H9 (cell line): Measurements from ENCODE around the gene STK25. TPM values are rescaled to one million over a fixed set of nuclear protein-coding genes. Genes with fewer than 3 reads are reported as not detected.

Experiments
- DNase-seq: peaks from one replicate; pipeline ENCODE4 v3.0.0-alpha.2; 2017
- H2AFZ ChIP-seq: one replicate; pipeline ENCODE4 v1.6.1; 2013; ENCODE audit warnings: mild to moderate bottlenecking, low read length, control low read depth, moderate library complexity
- H2AK5ac ChIP-seq: 2 replicates; pipeline ENCODE4 v1.6.1; 2013; ENCODE audit warnings: low read length, control low read depth, mixed read lengths; ENCODE audit not compliant: insufficient read length
- H2BK120ac ChIP-seq: one replicate; pipeline ENCODE4 v1.6.1; 2013; ENCODE audit warnings: low read depth, mild to moderate bottlenecking, low read length, control low read depth, inconsistent platforms; ENCODE audit not compliant: poor library complexity, severe bottlenecking
- H2BK12ac ChIP-seq: 2 replicates; pipeline ENCODE4 v1.6.1; 2013; ENCODE audit warnings: low read length, control low read depth, mixed read lengths, low read depth; ENCODE audit not compliant: insufficient read length
- H2BK15ac ChIP-seq: 2 replicates; pipeline ENCODE4 v1.6.1; 2013; ENCODE audit warnings: low read depth, low read length, control low read depth
- H2BK20ac ChIP-seq: one replicate; pipeline ENCODE4 v1.6.1; 2013; ENCODE audit warnings: low read depth, mild to moderate bottlenecking, low read length, control low read depth, inconsistent platforms; ENCODE audit not compliant: poor library complexity, severe bottlenecking
- H2BK5ac ChIP-seq: 2 replicates; pipeline ENCODE4 v1.6.1; 2013; ENCODE audit warnings: low read length, control low read depth, mixed read lengths; ENCODE audit not compliant: insufficient read length
- H3K14ac ChIP-seq: 2 replicates; pipeline ENCODE4 v1.6.1; 2013; ENCODE audit warnings: low read length, control low read depth; ENCODE audit not compliant: insufficient read depth
- H3K18ac ChIP-seq: 2 replicates; pipeline ENCODE4 v1.6.1; 2013; ENCODE audit warnings: low read depth, mild to moderate bottlenecking, mixed read lengths, low read length, control low read depth; ENCODE audit not compliant: insufficient read length
- H3K23ac ChIP-seq: 2 replicates; pipeline ENCODE4 v1.6.1; 2013; ENCODE audit warnings: low read length, control low read depth, mixed read lengths, low read depth; ENCODE audit not compliant: insufficient read length
- H3K23me2 ChIP-seq: 2 replicates; pipeline ENCODE4 v1.6.1; 2013; ENCODE audit warnings: low read depth, mild to moderate bottlenecking, mixed read lengths, low read length, control low read depth; ENCODE audit not compliant: insufficient read length, poor library complexity, severe bottlenecking
- H3K27ac ChIP-seq: 2 replicates; pipeline ENCODE4 v1.5.1; 2013; ENCODE audit warnings: low read length, control low read depth, mixed read lengths, low read depth; ENCODE audit not compliant: insufficient read length
- H3K27me3 ChIP-seq: 2 replicates; pipeline ENCODE4 v1.6.1; 2013; ENCODE audit warnings: low read length, control low read depth, inconsistent platforms; ENCODE audit not compliant: insufficient read depth
- H3K4ac ChIP-seq: 2 replicates; pipeline ENCODE4 v1.6.1; 2013; ENCODE audit warnings: low read depth, mild to moderate bottlenecking, control low read depth, inconsistent platforms, low read length, moderate library complexity
- H3K4me1 ChIP-seq: 2 replicates; pipeline ENCODE4 v1.6.1; 2013; ENCODE audit warnings: low read length, control low read depth, inconsistent platforms; ENCODE audit not compliant: insufficient read depth
- H3K4me2 ChIP-seq: 2 replicates; pipeline ENCODE4 v1.6.1; 2013; ENCODE audit warnings: low read length, control low read depth, mixed read lengths; ENCODE audit not compliant: insufficient read length, insufficient read depth
- H3K56ac ChIP-seq: 2 replicates; pipeline ENCODE4 v1.6.1; 2013; ENCODE audit warnings: low read depth, mild to moderate bottlenecking, mixed read lengths, low read length, control low read depth; ENCODE audit not compliant: insufficient read length
- H3K79me1 ChIP-seq: 2 replicates; pipeline ENCODE4 v1.6.1; 2013; ENCODE audit warnings: low read depth, mild to moderate bottlenecking, moderate library complexity, low read length, control low read depth, inconsistent platforms; ENCODE audit not compliant: insufficient read depth, poor library complexity, severe bottlenecking
- H3K79me2 ChIP-seq: 2 replicates; pipeline ENCODE4 v1.6.1; 2013; ENCODE audit warnings: low read length, control low read depth, inconsistent platforms; ENCODE audit not compliant: insufficient read depth
- H3K9ac ChIP-seq: 2 replicates; pipeline ENCODE4 v1.6.1; 2013; ENCODE audit warnings: low read length, control low read depth, mixed read lengths; ENCODE audit not compliant: insufficient read length; ENCODE audit errors: extremely low read depth
- H3K9me3 ChIP-seq: one replicate; pipeline ENCODE4 v1.6.1; 2013; ENCODE audit warnings: low read depth, low read length, inconsistent platforms; ENCODE audit not compliant: control insufficient read depth
- H3T11ph ChIP-seq: one replicate; pipeline ENCODE4 v1.6.1; 2013; ENCODE audit warnings: mild to moderate bottlenecking, low read length, control low read depth, inconsistent platforms
- H4K20me1 ChIP-seq: one replicate; pipeline ENCODE4 v1.6.1; 2013; ENCODE audit not compliant: control insufficient read depth, insufficient read length, insufficient read depth
- H4K5ac ChIP-seq: 2 replicates; pipeline ENCODE4 v1.6.1; 2013; ENCODE audit warnings: low read depth, mild to moderate bottlenecking, mixed read lengths, low read length, control low read depth; ENCODE audit not compliant: insufficient read length
- H4K8ac ChIP-seq: replicated peaks from 2 replicates; pipeline ENCODE4 v1.6.1; 2013; ENCODE audit warnings: low read length, control low read depth, mixed read lengths, low read depth; ENCODE audit not compliant: insufficient read length
- H4K91ac ChIP-seq: 2 replicates; pipeline ENCODE4 v1.6.1; 2013; ENCODE audit warnings: low read depth, mild to moderate bottlenecking, moderate library complexity, mixed read lengths, low read length, control low read depth; ENCODE audit not compliant: insufficient read length
- H3K27ac Mint-ChIP-seq, 3 experiments: 2 replicates in 2 of 3; 3 replicates in 1 of 3; pipeline ENCODE4 v1.8.0; 2020 to 2021; ENCODE audit warnings: mixed read lengths in 3 of 3, mild to moderate bottlenecking in 1 of 3, moderate library complexity in 1 of 3
- H3K27me3 Mint-ChIP-seq: 2 replicates; pipeline ENCODE4 v1.8.0; 2021; ENCODE audit warnings: low read depth, mild to moderate bottlenecking, moderate library complexity, mixed read lengths
- H3K36me3 Mint-ChIP-seq, 3 experiments: 2 replicates in 2 of 3; 3 replicates in 1 of 3; pipeline ENCODE4 v1.8.0; 2020 to 2021; ENCODE audit warnings: low read depth in 3 of 3, mixed read lengths in 3 of 3; ENCODE audit not compliant: insufficient read depth in 1 of 3
- H3K4me1 Mint-ChIP-seq, 2 experiments: 2 replicates each; pipeline ENCODE4 v1.8.0; 2020; ENCODE audit warnings: mixed read lengths in 2 of 2
- H3K4me3 Mint-ChIP-seq, 2 experiments: 2 replicates in 1 of 2; 3 replicates in 1 of 2; pipeline ENCODE4 v1.8.0; 2020 to 2021; ENCODE audit warnings: mild to moderate bottlenecking in 2 of 2, mixed read lengths in 2 of 2, moderate library complexity in 1 of 2
- H3K9me3 Mint-ChIP-seq, 2 experiments: 2 replicates in 1 of 2; 3 replicates in 1 of 2; pipeline ENCODE4 v1.8.0; 2020; ENCODE audit warnings: mild to moderate bottlenecking in 2 of 2, mixed read lengths in 2 of 2, moderate library complexity in 1 of 2
- WGBS: extraction: QIAGEN DNeasy Blood & Tissue Kit; methylation state at CpG from one replicate; pipeline ENCODE4 v1.1.7; 2013; ENCODE audit warnings: missing lambda C conversion rate, low lambda C conversion rate, mixed read lengths; ENCODE audit not compliant: insufficient read length; ENCODE audit errors: extremely low coverage; 5-methylcytosine and 5-hydroxymethylcytosine counted together
- total RNA-seq: library from RNA; stranded (reverse); gene quantifications from 2 replicates; pipeline ENCODE4 v1.2.1, GENCODE V29; 2021
- TF ChIP-seq, protein P1 (sequence below): fragments of 200-600 bp; sonication (generic); conservative IDR thresholded peaks from 3 replicates; pipeline ENCODE4 v1.8.0; 2021; ENCODE audit warnings: antibody characterized with exemption, mild to moderate bottlenecking

Gene STK25
- total RNA-seq, 1 experiment from 2014 or later = 189 TPM

DNA sequence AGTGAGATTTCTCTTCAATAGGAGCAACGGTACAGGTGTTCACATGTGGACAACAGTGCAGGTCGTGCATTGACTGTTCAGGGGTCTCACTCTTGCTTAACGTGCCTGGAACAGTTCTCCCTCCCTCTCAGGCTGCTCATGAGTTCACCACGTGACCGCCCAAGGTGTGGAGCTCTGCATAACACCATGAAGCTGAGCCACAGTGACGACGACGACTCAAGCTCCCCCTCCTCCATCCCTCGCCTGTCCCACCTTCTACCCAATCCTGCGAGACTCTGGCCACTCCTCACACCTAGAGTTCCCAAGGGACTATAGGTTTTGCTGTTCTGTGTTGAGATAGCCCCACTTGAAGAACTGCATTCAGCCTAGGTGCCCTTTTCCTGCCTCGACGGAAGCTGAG lies 42.8 kb downstream of the STK25 start:
- Histone ChIP-seq H3K4ac (no peak overlapping the region), H4K20me1 (no peaks in the 10 kb centered on the region), H3K27me3 (no peaks in the 10 kb centered on the region), H3K27ac (no peak overlapping the region), H2BK120ac (no peak overlapping the region), H4K8ac (no peak overlapping the region), H3K79me1 (no peaks in the 10 kb centered on the region), H3K18ac (no peak overlapping the region), H3K9me3 (no peaks in the 10 kb centered on the region), H2BK15ac (no peak overlapping the region), H3K9ac (no peak overlapping the region), H3K23me2 (no peaks in the 10 kb centered on the region), H2BK20ac (no peak overlapping the region), H3K14ac (0 out of 2 replicates have a peak overlapping the region, but pooled peaks have one; percentile 63), H3K56ac (no peak overlapping the region), H2AK5ac (no peak overlapping the region), H3T11ph (no peak overlapping the region), H3K79me2 (no peaks in the 10 kb centered on the region), H2BK12ac (no peak overlapping the region), H3K4me2 (no peak overlapping the region), H3K4me1 (no peaks in the 10 kb centered on the region), H3K23ac (no peak overlapping the region), H2BK5ac (no peak overlapping the region), H4K91ac (no peak overlapping the region), H4K5ac (no peak overlapping the region), H2AFZ (no peak overlapping the region)
- DNase-seq = no peak
- Mint-ChIP-seq H3K36me3 (no peaks in the 10 kb centered on the region; a peak in 1 of 7 replicates), H3K4me3 (no peak overlapping the region), H3K27me3 (peaks cover 1% of the 10 kb centered on the region), H3K27ac (no peak overlapping the region; a peak in 1 of 7 replicates), H3K4me1 (peaks cover 3% of the 10 kb centered on the region in 2 experiments; a peak in 1 of 4 replicates), H3K9me3 (no peaks in the 10 kb centered on the region)
- WGBS = no CpG with 5 or more reads among the region's 12 CpGs
- TF ChIP-seq, protein P1, sequence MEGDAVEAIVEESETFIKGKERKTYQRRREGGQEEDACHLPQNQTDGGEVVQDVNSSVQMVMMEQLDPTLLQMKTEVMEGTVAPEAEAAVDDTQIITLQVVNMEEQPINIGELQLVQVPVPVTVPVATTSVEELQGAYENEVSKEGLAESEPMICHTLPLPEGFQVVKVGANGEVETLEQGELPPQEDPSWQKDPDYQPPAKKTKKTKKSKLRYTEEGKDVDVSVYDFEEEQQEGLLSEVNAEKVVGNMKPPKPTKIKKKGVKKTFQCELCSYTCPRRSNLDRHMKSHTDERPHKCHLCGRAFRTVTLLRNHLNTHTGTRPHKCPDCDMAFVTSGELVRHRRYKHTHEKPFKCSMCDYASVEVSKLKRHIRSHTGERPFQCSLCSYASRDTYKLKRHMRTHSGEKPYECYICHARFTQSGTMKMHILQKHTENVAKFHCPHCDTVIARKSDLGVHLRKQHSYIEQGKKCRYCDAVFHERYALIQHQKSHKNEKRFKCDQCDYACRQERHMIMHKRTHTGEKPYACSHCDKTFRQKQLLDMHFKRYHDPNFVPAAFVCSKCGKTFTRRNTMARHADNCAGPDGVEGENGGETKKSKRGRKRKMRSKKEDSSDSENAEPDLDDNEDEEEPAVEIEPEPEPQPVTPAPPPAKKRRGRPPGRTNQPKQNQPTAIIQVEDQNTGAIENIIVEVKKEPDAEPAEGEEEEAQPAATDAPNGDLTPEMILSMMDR = no peak
